GM21447 (cell line): ENCODE data around the gene DOCK1.
"Not testable (repeated sequence)": the region's sequence is repeated elsewhere in the genome, so short reads cannot be mapped to it uniquely, and the experiment has no call there.

Source experiments
- ATAC-seq: cut with Tn5 transposase; IDR thresholded peaks from one replicate; pipeline ENCODE4 v1.9.1; 2021; ENCODE audit not compliant: unreplicated experiment

DOCK1 gene

GRCh38 chr10:126902157-126902556 is 3.1 kb upstream of the DOCK1 start:
- ATAC-seq = no peak

DNA sequence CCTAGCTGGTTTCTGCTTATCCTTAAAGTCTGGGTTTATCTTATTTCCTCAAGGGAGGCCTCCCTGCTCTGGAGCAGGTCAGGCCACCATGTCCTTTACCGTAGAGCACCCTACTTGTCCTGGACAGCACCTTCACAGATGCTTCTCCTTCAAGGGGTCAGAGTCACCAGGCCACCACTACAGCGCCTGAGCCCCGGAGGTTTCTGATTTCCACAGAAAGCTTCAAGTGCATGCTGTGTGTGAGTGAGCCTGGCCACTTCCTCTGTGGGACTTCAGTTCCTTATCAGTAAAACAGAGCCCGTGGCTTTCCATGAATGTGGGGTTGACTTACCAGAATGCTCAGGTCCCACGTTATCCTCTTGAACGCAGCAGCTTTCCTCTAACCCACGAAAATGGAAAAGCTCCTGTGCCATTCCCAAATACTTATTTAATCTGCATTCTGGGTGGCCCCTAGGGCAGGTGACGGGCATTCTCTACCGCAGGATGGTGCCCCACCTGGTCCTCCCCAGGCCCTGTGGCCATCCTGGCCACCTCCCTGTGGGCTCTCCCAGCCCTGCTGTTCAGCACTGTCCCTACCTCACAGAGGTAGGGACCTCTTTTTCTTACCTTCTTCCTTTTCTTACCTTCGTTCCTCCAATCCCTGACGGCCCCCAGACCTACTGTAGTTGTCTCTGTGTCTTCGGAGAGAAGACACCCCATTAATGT is 1.4 kb upstream of the DOCK1 start:
- ATAC-seq = no peak

- ATAC-seq = no peak
Observed at GRCh38 chr10:126904516-126904817, 761 bp upstream of the DOCK1 start.

DNA sequence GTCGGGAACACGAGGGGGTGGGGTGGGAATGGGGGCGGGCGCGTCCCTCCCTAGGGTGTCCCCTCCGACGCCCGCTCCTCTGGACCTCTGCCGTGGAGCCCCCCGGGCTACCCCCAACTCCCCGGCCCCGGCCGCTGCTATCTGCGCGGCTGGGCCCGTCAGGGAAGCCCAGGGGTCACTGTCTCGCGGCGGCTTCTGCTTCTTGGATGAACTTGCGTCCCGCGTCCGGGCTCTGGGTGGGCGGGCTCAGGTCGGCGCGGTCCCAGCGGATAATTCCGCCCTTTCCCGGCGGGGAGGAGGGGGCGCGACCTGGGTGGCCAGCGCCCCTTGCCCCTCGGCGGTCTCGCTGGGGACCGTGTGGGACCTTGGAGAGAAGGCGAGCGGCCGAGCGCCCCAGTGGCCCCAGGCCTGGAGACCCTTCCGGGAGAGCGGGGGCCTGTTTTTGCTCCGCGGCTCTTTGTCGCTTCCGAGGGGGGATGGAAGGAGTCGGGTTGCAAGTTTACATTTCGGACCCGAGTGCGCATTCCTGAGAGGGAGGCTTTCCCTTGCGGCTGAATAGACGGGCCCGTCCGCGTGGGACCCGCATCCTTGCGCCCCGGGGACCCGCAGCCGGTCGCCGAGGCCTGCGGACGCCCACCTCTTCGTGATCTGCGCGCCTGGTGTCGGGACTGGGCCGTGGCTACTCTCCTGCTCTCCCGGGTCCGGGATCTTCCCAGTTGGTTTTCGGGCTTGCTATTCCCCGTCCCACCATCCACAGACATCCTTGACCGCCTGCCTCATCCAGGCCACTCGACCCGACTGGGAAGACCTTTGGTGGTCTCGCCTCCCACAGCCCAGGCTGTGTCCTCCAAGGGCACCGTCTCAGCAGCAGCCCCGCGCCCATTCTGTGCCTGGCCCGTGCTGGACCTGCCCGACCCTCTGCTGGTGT is 812 bp downstream of the DOCK1 start:
- ATAC-seq = no peak

- no peak for ATAC-seq
Observed at GRCh38 chr10:126906704-126907422, 1.6 kb downstream of the DOCK1 start.

DNA sequence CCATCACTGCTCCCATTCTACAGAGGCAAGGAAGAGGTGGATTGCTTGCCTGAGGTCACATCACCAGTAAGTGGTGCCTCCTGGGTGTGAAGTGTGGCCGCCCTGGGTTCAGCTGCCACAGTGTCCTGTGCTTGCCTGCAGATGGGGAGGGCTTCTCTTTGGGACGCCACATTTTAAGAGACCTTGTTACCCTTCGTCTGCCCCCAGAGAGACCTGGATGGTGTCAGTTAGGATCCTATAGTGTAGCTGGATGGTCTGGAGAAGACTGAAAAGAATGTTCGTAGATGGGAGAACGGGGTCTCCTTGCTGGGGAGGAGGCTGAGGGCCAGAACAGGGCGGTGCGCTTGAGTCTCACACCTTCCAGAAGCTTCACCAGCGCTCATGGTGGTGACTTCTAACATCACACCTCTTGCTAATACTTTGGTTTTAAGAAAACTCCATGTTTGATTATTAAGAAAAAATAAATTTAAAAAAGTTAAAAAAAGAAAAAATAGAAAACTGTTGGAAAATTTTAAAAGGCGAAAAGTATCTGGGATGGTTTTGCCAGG is 2.3 kb downstream of the DOCK1 start:
- ATAC-seq = no peak

- ATAC-seq = no peak
Observed at GRCh38 chr10:126908225-126908624, 3.0 kb downstream of the DOCK1 start.

GRCh38 chr10:126908729-126909128 is 3.5 kb downstream of the DOCK1 start:
- no peak for ATAC-seq

DNA sequence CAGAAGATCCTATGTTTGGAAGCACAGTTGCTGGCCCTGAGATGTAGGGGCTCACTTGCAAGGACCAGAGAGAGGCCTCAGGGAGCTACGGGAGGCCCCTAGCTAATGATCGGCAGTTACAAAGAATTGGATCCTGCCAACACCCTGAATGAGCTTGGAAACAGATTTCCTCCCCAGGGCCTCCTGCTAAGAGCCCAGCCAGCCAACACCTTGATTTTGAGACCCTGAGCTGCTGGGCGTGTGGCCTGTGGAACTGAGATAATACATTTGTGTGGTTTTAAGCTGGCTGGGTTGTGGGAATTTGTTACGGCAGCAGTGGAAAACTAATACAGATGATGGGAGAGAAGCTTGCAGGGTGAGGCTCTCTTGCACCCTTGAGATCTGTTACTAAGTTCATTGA is 3.9 kb downstream of the DOCK1 start:
- no peak for ATAC-seq

DNA sequence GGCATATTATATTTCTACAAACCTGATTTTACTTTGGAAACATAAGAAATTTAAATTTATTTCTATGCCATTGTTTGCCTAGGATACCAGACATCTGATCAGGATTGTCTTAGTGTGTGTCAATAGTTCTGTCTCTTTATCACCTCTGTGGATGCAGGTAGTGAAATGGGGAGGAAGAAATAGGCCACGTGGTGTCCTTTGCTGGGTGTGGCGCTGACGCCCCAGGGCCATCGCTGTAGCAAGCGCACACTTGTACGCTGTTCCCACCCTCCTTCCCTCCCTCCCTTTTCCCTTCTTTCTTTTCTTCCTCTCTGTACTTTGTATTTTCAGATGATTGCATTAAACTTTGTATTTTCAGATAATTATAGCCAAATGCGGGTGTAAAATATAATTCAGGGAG is 5.0 kb downstream of the DOCK1 start:
- ATAC-seq = no peak

DNA sequence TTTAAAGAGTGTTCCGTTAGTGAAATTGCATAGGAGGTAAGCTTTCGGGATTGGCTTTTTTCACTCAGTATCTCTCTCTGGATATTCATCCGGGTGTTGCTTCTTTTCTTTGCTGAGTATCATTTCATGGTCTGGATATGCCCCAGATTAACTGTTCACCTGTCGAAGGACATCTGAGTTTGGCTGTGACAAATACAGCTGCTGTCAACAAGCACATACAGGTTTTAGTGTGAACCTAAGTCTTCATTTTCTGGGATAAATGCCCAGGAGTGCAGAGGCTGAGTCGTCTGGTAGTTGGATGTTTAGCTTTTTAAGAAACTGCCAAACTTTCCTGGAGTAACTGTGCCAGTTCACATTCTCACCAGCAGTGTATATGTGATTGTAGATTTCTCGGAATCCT is 5.6 kb downstream of the DOCK1 start:
- no peak for ATAC-seq

- no peak for ATAC-seq
Observed at GRCh38 chr10:126911301-126911700, 6.1 kb downstream of the DOCK1 start.

DNA sequence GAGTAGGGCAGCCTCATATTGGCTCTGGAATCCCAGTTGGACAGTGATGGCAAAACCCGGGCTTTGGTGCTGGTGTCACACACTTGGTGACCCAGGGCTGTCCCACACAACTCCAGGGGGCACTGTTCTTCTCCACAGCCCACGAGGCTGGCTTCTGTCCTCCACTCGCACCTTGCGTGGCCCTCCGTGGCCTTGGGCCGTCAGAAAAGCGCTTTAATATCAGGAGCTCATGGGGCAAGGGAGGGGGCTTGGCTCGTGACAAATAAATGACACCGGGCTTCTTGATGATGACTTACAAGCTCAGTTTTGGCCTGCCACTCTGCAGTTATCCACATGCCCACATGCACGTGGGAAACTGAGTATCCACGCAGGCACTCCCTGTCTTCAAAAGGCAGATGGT is 8.1 kb downstream of the DOCK1 start:
- no peak for ATAC-seq

DNA sequence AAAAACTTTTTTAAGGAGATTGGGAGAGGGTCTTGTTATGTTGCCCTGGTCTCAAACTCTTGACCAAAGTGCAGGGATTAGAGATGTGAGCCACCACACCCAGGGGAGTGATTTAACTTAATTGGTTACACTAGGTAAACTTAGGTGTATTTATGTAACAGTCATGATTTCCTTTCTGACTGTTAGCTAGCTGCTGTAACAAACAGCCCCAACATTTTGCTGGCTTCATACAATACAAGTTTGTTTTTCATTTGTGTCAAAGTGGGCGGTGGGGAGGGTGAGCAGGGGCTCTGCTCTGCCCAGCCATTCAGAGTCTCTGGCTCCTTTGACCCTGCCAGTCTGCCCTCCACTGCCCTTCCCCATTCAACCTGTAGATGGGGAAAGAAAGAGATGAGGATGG is 9.3 kb downstream of the DOCK1 start:
- ATAC-seq = no peak

GRCh38 chr10:126916952-126917351 is 11.7 kb downstream of the DOCK1 start:
- ATAC-seq = not testable (repeated sequence)

GRCh38 chr10:126917375-126917774 is 12.1 kb downstream of the DOCK1 start:
- ATAC-seq = no peak

DNA sequence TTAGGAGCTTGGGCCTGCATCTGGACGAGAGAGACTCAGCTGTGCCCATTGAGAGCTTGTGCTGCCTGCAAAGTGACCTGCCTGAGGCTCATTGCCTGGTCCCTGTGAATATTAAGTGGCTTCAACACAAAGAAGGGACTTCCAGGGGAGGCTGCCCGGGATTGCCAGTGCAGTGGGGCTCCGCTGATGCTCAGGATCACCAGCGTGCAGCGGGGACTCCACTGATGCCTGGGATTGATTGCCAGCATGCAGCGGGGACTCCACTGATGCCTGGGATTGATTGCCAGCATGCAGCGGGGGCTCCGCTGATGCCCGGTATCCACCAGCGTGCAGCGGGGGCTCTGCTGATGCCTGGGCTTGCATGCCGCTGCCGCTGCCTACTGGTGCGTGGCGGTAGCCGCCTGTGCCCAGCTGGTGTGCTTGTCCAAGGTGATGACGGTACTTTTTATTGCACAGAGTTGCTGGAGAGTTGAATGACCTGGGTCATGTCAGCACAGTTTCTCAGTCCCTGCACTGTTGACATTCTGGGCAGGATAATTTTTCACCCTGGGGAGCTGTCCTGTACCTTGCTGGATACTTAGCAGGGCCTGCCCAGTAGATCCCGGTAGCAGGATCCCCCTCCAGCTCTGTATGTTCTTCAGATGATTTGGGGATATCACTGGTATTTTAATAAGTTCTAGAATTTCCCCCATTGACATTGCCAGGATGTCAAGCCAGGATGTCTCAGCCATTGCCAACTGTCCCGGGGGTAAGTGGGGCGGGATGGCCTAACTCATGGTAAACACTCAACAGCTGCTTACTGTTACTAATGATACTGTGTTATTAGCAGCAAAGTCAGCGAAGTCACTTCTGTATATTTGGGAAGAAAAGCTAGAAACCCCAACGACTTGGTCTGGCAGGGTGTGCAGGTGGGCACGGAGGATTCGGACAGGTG is 13.0 kb downstream of the DOCK1 start:
- ATAC-seq = no peak

DNA sequence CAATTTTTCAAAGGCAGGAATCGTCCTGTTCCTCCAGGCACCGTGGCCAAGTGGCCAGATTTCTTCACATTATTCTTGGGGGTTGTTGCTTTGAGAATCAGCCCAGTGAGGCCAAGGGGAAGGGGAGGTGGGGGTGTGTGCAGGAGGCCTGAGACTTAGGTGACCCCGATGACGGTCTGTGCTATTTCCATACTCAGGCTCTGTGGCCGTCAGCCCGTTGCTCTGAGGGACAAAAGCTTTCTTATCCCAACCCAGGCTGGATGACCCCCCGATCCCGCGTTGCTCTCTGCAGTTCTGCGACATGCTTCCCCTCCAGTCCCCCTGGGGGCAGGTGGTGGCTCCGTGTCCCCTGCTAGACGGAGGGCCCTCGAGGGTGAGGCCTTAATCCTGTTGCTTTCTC is 14.2 kb downstream of the DOCK1 start:
- ATAC-seq = no peak

DNA sequence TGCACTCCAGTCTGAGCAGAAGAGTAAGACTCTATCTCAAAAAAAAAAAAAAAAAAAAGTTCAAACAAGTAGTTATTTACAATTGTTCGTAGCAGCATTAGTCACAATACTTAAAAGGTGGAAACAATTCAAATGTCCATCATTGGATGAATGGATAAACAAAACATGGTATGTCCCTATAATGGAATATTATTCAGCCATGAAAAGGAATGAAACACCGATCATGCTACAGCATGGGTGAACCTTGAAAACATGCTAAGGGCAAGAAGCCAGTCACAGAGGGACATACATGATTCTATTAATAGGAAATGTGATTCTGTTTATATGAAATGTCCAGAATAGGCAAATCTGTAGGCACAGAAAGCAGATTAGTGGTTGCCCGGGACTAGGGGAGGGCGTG is 15.9 kb downstream of the DOCK1 start:
- no peak for ATAC-seq

- ATAC-seq = no peak
Observed at GRCh38 chr10:126921974-126922525, 16.8 kb downstream of the DOCK1 start.
